ENCODE measurements around the gene CYSTM1.

CYSTM1 gene

GRCh38 chr5:140261403-140262171 lies 86.6 kb downstream of the CYSTM1 start:
- DNase-seq = no peak

- DNase-seq = no peak
These were observed 87.2 kb downstream of the CYSTM1 start for GRCh38 chr5:140262221-140262620.

- no peak for DNase-seq
These were observed 87.9 kb downstream of the CYSTM1 start for GRCh38 chr5:140262839-140263238.

- no peak for DNase-seq
These were observed 90.9 kb downstream of the CYSTM1 start for GRCh38 chr5:140265845-140266244.

- DNase-seq = no peak
These were observed 91.6 kb downstream of the CYSTM1 start for GRCh38 chr5:140266471-140267200.

GRCh38 chr5:140267201-140267540 lies 92.2 kb downstream of the CYSTM1 start:
- DNase-seq = no peak

- no peak for DNase-seq
These were observed 92.6 kb downstream of the CYSTM1 start for GRCh38 chr5:140267559-140268018.

GRCh38 chr5:140270008-140270407 lies 95.0 kb downstream of the CYSTM1 start:
- no peak for DNase-seq

GRCh38 chr5:140273401-140273877 lies 98.5 kb downstream of the CYSTM1 start:
- no peak for DNase-seq

- no peak for DNase-seq
These were observed 100.8 kb downstream of the CYSTM1 start for GRCh38 chr5:140275837-140276236.

- DNase-seq = no peak
These were observed 107.3 kb downstream of the CYSTM1 start for GRCh38 chr5:140282266-140282665.

GRCh38 chr5:140284013-140284412 lies 109.0 kb downstream of the CYSTM1 start:
- DNase-seq = no peak

GRCh38 chr5:140286424-140286823 lies 111.4 kb downstream of the CYSTM1 start:
- DNase-seq = no peak

GRCh38 chr5:140287801-140288521 lies 113.0 kb downstream of the CYSTM1 start:
- no peak for DNase-seq

GRCh38 chr5:140292212-140293036 lies 117.4 kb downstream of the CYSTM1 start:
- DNase-seq = no peak
